ENCODE data around the gene CCDC194.
"Not testable (repeated sequence)": the region's sequence is repeated elsewhere in the genome, so short reads cannot be mapped to it uniquely, and the experiment has no call there.

Gene CCDC194

DNA sequence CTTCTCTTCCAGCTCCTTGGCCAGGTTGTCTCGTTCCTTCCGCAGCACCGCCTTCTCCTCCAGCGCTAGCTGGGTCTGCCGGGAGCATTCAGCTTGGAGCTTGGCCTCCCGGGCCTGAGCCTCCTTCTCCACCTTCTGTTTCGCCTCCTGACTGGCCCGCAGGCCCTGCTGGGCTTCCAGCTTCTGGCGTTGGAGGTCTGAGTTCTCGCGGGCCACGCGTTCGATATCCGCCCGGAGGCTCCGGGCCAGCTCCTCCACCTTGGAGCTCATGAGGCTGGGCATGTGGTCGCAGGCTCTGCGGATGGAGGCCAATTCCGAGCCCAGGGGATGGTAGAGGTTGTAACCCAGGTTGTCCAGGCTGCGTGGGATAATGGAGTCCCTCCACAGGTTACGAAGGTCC, 28.6 kb downstream of the CCDC194 start:
- no peak for DNase-seq

DNA sequence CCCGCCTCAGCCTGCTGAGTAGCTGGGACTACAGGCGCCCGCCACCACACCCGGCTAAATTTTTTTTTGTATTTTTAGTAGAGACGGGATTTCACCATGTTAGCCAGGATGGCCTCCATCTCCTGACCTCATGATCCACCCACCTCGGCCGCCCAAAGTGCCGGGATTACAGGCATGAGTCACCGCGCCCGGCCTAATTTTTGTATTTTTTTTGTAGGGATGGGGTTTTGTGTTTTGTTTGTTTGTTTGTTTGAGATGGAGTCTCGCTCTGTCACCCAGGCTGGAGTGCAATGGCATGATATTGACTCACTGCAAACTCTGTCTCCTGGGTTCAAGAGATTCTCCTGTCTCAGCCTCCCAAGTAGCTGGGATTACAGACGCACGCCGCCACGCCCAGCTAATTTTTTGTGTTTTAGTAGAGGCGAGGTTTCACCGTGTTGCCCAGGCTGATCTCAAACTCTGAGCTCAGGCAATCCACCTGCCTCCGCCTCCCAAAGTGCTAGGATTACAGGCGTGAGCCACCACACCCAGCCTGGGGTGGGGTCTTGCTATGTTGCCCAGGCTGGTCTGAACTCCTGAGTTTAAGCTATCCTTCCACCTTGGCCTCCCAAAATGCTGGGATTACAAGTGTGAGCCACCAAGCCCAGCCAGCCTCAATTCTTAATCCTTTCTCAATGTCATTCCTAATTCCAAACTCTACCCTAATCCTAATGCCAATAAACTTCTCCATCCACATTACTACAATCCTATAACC, 30.0 kb downstream of the CCDC194 start:
- not testable (repeated sequence) for DNase-seq

DNA sequence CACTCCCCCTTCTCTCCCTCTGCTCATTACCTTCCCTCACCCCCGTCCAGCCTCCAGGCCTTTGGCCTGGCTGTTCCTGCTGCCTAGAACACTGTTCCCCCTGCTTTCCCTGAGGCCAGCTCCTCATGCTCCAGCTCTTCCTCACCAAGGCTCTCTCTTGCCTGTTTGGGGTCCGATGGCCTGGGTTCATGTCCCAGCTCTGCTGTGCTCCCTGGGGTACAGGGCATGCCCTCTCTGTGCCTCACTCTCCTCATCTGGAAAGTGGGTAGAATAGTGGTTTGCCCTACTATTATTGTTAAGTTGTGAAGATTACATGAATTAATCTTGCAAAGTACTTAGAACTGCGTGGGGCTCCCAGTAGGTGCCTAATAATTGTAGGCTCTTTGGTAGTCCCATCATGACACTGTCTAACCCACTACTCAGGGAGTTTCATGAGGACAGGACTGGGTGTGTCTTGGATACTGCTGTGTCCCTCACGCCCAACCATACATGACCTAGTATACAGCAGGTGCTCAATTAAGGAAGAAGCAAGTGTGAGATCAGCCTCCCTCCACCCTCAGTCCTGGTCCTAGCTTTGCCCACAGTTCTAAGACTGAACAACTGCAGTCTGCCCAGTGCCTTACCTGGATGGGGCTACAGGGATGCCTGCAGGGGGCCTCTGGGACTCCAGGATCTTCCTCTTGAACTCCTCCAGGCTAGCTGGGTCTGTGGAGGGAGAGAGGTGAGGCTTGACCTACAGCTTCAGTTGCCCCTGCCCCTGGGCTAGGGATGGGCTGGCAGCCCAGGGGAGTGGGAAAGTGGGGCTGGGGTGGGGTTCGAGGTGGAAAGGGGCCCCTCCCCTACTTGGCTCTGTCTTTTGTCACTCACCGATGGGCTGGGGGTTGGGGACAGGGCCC, 33.8 kb downstream of the CCDC194 start:
- DNase-seq = no peak

DNA sequence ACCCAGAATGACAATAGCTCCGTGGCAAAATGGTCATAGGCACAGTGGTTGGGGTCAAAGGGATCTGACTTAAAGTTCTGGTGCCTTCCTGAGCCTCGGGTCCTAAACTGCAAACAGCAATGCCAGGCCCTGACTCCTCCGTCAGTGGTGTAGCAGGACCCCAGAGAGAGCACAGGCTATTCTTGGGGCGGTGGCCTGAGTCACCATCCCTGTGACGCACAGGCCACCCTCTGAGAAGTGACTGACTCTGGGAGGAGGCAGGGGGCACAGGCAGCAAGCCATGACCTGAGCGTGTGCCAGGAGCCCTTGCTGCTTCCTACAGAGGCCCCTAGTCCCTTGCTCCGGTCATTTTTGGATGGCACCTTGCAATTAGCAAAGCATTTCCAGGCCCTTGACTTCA, 35.6 kb downstream of the CCDC194 start:
- DNase-seq = no peak

DNA sequence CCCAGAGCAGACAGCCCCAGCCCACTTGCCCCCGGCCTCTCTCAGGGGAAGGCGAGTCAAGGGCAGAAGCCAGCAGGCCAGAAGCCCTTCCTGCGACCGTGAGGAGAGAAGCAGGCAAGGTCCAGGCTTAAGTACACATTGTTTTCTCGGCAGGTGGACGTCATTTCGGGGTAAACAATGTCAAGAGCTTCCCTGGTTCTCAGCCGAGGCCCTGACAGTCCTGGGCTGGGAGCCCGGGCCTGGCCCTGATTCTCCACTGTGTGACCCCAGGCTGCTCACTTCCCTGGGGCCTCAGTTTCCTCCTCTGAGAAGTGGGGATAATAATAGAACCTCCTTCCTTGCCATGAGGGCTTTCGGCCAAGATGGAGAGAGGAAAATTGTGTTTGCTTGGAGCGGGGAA, 36.3 kb downstream of the CCDC194 start:
- no peak for DNase-seq

DNA sequence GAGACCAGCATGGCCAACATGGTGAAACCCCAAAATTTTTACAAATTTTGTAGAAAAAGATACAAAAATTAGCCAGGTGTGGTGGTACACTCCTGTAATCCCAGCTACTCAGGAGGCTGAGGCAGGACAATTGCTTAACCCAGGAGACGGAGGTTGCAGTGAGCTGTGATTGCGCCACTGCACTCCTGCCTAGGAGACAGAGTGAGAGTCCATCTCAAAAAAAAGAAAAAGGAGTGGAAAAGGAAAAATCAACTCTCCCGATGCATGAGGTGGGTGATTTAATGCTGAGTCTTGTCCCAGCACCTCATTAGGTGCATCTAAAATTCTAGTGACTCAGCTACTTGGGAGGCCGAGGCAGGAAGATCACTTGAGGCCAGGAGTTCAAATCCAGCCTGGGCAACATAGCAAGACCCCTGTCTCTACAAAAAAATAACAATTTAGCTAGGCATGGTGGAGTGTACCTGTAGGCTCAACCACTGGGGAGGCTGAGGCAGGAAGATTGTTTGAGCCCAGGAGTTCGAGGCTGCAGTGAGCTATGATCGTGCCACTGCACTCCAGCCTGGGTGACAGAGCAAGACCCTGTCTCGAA, 36.8 kb downstream of the CCDC194 start:
- DNase-seq = no peak

DNA sequence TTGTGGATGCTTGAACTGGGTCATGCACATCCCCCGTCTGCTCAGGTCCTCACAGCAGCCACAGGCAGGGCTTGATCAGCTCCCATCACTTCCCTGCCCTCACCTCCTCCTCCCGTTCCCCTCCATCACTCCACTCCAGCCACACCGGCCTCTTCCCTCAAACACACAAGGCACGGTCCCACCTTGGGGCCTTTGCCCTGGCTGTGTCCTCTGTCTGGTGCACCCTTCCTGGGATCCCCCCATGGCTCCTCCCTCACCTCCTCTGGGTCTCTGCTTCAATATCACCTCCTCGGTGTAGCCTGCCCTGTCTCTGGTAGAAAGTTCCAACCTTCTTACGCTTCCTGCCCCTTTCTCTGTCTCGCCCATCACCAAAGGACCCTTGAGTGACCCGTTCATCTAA, 40.6 kb downstream of the CCDC194 start:
- no peak for DNase-seq

DNA sequence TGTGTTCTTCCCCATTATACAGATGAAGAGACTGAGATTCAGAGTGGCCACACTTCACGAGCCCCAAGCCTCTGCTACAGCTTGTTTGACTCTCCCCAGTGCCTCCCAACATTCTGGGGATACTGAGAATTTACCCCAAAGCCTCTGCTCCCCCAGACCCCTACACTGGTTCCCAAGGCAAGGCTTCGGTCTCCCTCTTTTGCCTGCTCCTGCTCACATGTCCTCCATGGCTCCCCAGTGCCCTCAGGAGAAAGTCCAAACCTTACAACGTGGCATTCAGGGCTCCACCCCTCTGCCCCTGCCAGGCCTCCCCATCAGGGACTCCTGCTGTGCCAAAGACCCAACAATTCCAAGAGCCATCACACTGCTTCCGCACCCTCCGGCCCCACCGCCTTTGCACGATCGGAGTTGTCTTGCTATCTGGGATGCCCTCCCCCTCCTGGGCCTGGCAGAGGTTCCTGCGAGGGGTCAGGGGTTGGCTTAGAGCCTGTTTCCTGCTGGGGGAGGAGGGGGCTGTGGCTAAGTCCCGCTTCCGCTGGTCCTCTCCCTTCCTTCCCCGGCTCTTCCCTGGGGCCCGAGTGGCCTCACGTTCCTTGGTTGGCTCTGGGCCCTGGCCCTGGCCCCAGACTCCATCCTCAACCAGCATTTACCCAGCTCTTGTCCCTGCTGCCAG, 41.3 kb downstream of the CCDC194 start:
- DNase-seq = no peak

DNA sequence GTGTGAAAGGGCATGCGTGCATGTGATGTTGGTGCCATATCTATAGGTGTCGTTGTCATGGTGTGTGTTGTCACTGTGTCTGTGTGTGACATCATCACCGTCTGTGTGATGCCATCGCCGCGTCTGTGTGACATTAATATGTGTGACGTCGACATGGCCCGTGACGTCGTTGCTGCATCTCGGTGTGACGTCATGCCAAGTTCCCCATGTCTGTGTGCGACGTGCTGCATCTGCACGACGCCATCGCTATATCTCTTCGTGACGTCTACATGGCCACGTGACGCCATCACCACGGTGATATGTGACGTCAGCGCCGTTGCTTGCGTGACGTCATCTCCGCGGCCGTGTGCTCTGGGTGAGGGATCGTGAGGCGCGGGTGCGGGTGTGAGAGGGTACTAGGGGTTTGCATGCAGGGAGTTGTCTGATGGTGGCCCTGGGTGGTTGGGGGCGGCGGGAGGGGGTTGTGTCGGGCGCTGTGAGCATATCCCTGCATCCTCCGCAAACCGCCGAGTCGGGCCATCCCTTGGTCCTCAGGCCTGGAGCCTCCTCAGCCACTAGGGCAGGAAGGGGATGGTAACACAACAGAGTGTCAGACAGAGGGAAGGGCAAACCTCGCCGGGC, 42.1 kb downstream of the CCDC194 start:
- no peak for DNase-seq

DNA sequence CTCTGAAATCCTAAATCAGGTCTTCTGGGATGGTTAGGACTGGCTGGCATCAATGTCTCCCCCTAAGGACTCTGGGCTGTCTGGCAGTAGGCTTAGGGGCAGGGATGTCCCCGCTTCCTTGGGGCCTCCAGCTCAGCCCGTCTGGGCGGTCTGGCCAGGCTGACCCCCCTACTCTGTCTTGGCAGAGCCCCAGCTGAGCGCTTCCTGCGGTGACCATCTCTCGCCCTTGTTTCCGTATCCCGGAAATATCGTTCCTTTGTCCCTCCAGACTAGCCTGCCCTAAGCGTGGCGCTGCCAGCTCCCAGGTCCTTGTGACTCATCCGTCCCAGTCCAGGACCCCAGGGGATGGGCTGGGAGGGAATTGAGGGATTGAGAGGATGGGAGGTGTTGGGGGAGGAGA, 45.3 kb downstream of the CCDC194 start:
- no peak for DNase-seq

DNA sequence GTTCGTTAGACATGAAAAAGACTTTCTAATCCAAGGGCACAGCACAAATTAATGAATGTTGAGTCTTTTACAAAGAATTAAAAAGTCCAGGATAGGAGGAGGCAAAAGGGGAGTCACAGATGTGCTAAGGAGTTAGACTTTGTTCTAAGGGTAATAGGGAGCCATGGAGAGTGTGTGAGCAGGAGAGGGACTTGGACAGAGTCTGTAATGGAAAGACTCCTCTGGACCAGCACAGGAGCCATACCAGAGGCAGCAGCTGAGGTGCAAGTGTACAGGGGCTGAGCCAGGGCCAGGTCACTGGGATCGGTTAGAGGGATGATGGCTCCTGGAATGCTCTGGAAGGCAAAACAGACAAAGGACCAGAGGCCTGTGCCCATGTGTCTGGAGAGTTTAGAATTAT, 46.1 kb downstream of the CCDC194 start:
- DNase-seq = no peak

DNA sequence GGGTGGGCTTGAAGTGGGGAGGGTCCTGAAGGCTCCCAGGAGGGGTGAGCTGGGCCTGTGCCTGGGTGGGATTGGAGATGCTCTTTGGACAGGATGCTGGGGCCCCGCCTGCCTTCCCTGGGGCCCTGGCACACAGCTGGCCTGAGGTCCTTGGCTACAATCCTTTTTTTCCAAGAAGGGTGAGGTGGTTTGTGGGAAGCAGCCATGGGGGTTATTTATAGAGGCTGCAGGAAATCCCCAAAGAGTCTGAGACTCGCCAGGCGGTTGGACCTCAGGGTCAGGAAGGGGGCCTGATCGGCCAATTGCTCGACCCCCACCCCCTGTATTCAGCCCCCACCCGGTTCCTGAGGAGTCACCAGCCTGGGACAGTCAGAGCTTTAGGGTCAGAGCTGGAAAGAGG, 46.6 kb downstream of the CCDC194 start:
- DNase-seq = no peak

DNA sequence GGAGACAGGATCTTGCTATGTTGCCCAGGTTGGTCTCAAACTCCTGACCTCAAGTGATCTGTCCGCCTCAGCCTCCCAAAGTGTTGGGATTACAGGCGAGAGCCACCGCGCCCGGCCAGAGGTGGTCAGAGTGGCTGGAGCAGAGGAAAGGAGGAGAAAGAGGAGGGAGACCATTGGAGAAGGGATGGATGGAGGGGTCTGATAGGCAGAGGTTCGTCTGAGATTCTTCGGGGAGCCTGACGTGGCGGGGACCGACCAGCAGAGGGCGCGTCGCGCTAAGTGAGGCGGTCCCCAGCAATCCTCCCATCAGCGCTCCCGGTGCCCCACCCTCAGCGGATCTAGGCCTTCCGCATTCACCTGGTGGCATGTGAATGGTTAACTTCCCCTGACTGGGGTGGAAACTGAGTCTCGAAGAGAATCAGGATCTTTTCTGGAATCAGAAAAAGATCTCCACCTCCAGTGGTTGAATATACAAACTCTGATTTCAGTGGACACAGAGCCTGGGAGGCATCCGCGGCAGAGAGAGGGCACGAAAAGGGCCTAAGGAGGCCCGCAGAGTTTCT, 47.8 kb downstream of the CCDC194 start:
- DNase-seq = peak; percentile 78

DNA sequence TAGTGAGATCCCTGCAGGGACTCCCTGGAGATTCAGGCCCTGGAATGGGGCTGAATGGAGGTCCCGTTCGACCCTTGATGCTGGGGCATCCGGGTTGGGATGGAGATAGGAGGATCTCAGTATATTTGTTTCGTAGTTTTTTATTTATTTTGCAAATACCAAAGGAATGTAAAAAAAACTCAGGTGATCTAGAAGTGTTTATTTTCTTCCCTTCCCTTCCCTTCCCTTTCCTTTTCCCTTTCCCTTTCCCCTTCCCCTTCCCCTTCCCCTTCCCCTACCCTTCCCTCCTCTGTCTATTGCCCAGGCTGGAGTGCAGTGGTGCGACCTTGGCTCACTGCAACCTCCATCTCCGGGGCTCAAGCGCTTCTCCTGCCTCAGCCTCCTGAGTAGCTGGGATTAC, 52.2 kb downstream of the CCDC194 start:
- DNase-seq = no peak

DNA sequence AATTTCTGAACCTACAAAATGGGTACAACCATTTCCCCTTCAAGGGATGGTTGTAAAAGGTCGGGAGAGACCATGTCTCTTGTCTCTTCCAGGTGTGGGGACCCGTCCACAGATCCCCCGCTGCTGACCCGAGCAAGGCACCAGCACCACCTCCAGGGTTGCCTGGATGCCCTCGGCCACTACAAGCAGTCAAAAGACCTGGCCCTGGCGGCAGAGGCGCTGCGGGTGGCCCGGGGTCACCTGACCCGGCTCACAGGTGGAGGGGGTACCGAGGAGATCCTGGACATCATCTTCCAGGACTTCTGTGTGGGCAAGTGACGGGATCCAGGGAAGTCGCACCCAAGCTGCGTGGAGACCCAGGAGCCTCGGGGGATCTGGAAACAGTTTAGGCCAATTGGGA, 52.6 kb downstream of the CCDC194 start:
- no peak for DNase-seq

DNA sequence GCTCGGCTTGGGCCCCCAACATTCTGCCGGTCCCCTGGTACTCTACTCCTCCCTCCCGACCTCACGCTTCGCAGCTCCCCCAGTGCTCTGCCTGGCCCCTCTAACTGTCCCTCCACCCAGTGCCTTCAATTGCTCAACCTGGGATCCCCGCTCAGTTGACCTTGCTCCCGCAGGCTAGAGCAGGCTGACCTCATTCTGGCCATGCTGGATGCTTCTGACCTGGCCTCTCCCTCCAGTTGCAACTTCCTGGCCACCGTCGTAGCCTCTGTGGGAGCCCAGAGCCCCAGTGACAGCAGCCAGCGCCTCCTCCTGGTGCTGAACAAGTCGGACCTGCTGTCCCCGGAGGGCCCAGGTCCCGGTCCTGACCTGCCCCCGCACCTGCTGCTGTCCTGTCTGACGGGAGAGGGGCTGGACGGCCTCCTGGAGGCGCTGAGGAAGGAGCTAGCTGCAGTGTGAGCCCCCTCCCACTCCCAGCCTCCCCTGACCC, 53.1 kb downstream of the CCDC194 start:
- no peak for DNase-seq

Data from stimulated activated CD4-positive, alpha-beta T cell treated with anti-CD3 and anti-CD28 coated beads, Interleukin-1b, Interleukin-23, amount 100 ng/mL, for 48 hours (primary cell).